Right atrium auricular region (tissue), 2 donors: Measurements from ENCODE around the gene ZNF57. TPM values are rescaled to one million over a fixed set of nuclear protein-coding genes. Genes with fewer than 3 reads are reported as not detected.
A peak's percentile ranks its signal among the peaks of the same experiment; 100 is the strongest.
"Not testable (repeated sequence)": the region's sequence is repeated elsewhere in the genome, so short reads cannot be mapped to it uniquely, and the experiment has no call there.

Experiments used
- DNase-seq: peaks from one replicate; pipeline ENCODE4 v3.0.0-alpha.2; 2019; ENCODE audit warnings: low spot score
- H3K27ac ChIP-seq, 2 donors: fragments of 200-600 bp; sonication (generic); 1 replicate in 1 of 2; 2 replicates in 1 of 2; pipeline ENCODE4 v1.5.1; 2016 to 2019
- H3K27me3 ChIP-seq, 2 donors: fragments of 200-600 bp; sonication (generic); one replicate each; pipeline versions ENCODE4 v1.5.1 to v1.6.0; 2017 to 2019
- H3K36me3 ChIP-seq: fragments of 200-600 bp; sonication (generic); one replicate; pipeline ENCODE4 v1.5.1; 2016
- H3K4me1 ChIP-seq, 2 donors: fragments of 200-600 bp; sonication (generic); one replicate each; pipeline versions ENCODE4 v1.5.1 to v1.6.0; 2017 to 2019
- H3K4me3 ChIP-seq, 2 donors: fragments of 200-600 bp; sonication (generic); 1 replicate in 1 of 2; 2 replicates in 1 of 2; pipeline ENCODE4 v1.5.1; 2017 to 2019; ENCODE audit warnings: mild to moderate bottlenecking in 1 of 2, moderate library complexity in 1 of 2
- H3K9me3 ChIP-seq, 2 donors: fragments of 200-600 bp; sonication (generic); one replicate each; pipeline ENCODE4 v1.5.1; 2019
- CTCF ChIP-seq, 2 donors: fragments of 200-600 bp; sonication (generic); IDR thresholded peaks; one replicate each; pipeline ENCODE4 v1.5.1; 2019; ENCODE audit warnings: antibody characterized with exemption in 2 of 2
- total RNA-seq, 2 donors: library from RNA; depleted of rRNA; stranded (reverse); fragments of >200 nt; gene quantifications; one replicate each; pipeline ENCODE4 v1.1.0, GENCODE V29; 2016

Gene ZNF57
- total RNA-seq, 2 donors from 2014 or later, result 1.6 to 1.8 TPM

- Histone ChIP-seq H3K9me3 (no peaks in the 10 kb centered on the region), H3K36me3 (no peaks in the 10 kb centered on the region), H3K27ac (no peak overlapping the region), H3K27me3 (no peaks in the 10 kb centered on the region), H3K4me3 (no peak overlapping the region), H3K4me1 (peaks cover 0 to 13% of the 10 kb centered on the region in 2 donors)
- TF ChIP-seq CTCF (IDR thresholded peaks at IDR 0.05), result no peak
- DNase-seq, result no peak
Observed at GRCh38 chr19:2952953-2953481, 52.3 kb downstream of the ZNF57 start.

DNA sequence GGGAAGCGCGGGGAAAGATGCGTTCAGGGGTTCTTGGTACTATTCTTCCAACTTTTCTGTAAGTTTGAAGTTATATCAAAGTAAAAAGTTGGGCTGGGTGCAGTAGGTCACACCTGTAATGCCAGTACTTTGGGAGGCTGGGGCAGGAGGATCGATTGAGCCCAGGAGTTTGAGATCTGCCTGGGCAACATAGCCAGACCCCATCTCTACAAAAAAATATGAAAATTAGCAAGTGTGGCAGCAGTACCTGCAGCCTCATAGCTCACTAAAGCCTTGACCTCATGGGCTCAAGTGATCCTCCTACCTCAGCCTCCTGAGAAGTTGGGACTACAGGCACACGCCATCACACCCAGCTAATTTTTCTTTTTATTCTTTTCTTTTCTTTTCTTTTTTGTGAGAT, 56.4 kb downstream of the ZNF57 start:
- H3K27ac ChIP-seq, result no peak overlapping the region

GRCh38 chr19:2960120-2960519, 59.4 kb downstream of the ZNF57 start:
- Histone ChIP-seq H3K27me3 (no peaks in the 10 kb centered on the region), H3K27ac (no peak overlapping the region), H3K4me3 (no peak overlapping the region), H3K36me3 (no peaks in the 10 kb centered on the region), H3K4me1 (no peaks in the 10 kb centered on the region), H3K9me3 (no peaks in the 10 kb centered on the region)
- no peak for DNase-seq
- no peak for TF ChIP-seq CTCF (IDR thresholded peaks at IDR 0.05)

More for the DNA sequence above, 56.4 kb downstream of the ZNF57 start:
- Histone ChIP-seq H3K27me3 (no peaks in the 10 kb centered on the region), H3K4me3 (no peak overlapping the region), H3K9me3 (no peaks in the 10 kb centered on the region), H3K4me1 (no peaks in the 10 kb centered on the region), H3K36me3 (no peaks in the 10 kb centered on the region)
- no peak for DNase-seq
- TF ChIP-seq CTCF (IDR thresholded peaks at IDR 0.05), result no peak

DNA sequence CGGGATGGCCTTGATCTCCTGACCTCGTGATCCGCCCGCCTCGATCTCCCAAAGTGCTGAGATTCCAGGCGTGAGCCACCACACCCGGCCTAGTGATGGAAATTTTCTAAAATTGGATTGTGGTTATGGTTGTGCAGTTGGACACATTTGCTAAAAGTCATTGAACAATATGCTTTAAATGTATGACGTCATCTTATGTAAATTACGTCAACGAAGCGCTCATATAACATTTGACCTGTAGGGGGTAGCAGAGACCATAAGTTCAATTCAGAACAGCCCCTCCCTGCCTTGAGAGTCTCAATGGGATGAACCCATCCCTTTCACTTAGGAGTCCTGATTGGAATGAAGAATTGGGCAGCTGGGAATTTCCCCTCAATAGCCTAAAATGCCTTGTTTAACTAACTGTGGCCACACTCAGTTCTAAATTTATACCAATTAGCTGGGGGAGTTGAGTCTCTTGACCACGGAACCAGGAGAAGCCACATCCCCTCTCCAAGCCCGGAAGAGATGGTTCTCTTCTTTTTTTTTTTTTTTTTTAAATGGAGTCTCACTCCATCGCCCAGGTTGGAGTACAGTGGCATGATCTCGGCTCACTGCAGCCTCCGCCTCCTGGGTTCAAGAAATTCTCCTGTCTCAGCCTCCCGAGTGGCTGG, 61.4 kb downstream of the ZNF57 start:
- Histone ChIP-seq H3K4me3 (peak overlapping the region in 1 of 2 donors; percentile 9), H3K27ac (no peak overlapping the region), H3K9me3 (no peaks in the 10 kb centered on the region), H3K36me3 (no peaks in the 10 kb centered on the region), H3K27me3 (no peaks in the 10 kb centered on the region), H3K4me1 (no peaks in the 10 kb centered on the region)
- DNase-seq, result peak; percentile 70
- TF ChIP-seq CTCF (IDR thresholded peaks at IDR 0.05), result peak; percentile 69 to 74

GRCh38 chr19:2963122-2963521, 62.4 kb downstream of the ZNF57 start:
- no peak for TF ChIP-seq CTCF (IDR thresholded peaks at IDR 0.05)
- Histone ChIP-seq H3K27me3 (no peaks in the 10 kb centered on the region), H3K4me3 (no peak overlapping the region), H3K4me1 (peaks cover 0 to 3% of the 10 kb centered on the region in 2 donors), H3K27ac (no peak overlapping the region), H3K9me3 (no peaks in the 10 kb centered on the region), H3K36me3 (no peaks in the 10 kb centered on the region)
- DNase-seq, result no peak

GRCh38 chr19:2963631-2964030, 62.9 kb downstream of the ZNF57 start:
- H3K9me3 ChIP-seq, H3K36me3 ChIP-seq, H3K27me3 ChIP-seq, H3K4me1 ChIP-seq, H3K4me3 ChIP-seq, H3K27ac ChIP-seq, DNase-seq: not testable (repeated sequence)
